ENCODE data around the gene NFKBIE.

DNA sequence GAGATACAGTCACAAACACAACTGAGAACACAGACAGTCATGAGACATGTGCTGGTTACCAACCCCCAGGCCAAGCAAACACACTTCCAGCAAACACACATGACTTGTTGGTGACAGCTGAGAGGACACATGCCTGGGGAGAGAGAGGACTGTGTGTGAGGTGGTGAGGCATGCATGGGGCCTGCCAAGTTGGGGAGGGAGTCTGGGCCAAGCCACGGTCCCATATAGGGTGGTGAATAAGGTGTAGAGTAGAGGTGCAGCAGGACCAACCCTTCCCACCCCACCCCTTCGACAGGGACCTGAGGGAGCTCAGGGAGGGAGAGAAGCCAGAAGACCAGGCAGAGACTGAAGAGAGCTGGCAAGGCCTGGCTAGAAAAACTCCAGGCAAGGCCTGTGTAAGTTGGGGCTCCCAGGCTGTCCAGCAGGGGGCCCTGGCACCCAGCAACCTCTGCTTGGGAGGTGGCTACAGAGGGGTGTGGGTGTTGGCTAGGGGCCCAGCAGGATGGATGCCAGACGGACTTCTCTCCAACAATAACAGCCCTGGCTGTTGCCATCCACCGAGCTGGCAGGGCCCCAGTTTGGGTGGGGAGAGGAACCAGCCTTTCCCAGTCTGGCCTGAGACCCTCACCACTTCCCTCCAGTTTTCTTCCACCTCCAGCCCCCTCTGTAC is 43.9 kb downstream of the NFKBIE start:
- TF ChIP-seq POLR2A (IDR thresholded peaks at IDR 0.05), result no peak
- TF ChIP-seq, protein P1, sequence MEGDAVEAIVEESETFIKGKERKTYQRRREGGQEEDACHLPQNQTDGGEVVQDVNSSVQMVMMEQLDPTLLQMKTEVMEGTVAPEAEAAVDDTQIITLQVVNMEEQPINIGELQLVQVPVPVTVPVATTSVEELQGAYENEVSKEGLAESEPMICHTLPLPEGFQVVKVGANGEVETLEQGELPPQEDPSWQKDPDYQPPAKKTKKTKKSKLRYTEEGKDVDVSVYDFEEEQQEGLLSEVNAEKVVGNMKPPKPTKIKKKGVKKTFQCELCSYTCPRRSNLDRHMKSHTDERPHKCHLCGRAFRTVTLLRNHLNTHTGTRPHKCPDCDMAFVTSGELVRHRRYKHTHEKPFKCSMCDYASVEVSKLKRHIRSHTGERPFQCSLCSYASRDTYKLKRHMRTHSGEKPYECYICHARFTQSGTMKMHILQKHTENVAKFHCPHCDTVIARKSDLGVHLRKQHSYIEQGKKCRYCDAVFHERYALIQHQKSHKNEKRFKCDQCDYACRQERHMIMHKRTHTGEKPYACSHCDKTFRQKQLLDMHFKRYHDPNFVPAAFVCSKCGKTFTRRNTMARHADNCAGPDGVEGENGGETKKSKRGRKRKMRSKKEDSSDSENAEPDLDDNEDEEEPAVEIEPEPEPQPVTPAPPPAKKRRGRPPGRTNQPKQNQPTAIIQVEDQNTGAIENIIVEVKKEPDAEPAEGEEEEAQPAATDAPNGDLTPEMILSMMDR (IDR thresholded peaks at IDR 0.05), result peak; percentile 63 to 86 (median 82)

All from uterus (tissue), 2 donors.